GM12874 (cell line): Measurements from ENCODE around the gene ENOX1.

Experiments used
- TF ChIP-seq, protein P1 (sequence below): IDR thresholded peaks from 2 replicates; pipeline ENCODE4 v1.5.1; 2011; ENCODE audit warnings: low read depth, mild to moderate bottlenecking, control low read depth, low read length, moderate library complexity; ENCODE audit not compliant: insufficient read depth

Gene ENOX1

DNA sequence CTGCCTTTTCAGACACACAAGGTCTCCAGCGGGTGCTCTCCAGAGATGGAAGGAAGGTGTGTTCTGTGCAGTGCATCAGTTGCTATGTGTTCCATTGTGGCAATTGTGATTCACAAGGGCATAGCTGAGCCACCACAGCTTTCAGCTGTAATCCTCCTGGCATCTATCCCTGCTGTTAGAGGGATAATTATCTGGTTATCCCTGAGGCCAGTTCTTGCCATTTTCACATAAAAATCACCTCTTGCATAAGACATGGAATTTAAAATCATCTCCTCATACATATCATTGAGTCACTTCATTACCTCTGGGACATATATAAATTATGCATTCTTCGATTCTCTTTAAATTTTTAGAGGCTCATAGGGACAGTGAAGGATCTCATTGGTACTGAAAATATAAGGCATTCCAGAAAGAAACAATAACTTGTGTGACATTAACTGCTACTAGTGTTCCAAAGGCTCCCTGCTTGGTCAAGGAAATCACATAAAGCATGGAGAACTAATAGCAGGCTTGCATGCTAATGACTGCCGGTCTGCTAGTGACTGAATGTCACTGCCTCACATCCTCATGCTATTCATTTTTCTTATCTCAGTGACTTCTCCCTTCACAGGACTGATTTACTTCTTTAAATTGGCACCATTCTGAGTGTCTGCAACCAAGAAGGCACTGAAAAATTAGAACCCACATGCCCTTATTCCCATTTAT, 214.0 kb downstream of the ENOX1 start:
- TF ChIP-seq, protein P1, sequence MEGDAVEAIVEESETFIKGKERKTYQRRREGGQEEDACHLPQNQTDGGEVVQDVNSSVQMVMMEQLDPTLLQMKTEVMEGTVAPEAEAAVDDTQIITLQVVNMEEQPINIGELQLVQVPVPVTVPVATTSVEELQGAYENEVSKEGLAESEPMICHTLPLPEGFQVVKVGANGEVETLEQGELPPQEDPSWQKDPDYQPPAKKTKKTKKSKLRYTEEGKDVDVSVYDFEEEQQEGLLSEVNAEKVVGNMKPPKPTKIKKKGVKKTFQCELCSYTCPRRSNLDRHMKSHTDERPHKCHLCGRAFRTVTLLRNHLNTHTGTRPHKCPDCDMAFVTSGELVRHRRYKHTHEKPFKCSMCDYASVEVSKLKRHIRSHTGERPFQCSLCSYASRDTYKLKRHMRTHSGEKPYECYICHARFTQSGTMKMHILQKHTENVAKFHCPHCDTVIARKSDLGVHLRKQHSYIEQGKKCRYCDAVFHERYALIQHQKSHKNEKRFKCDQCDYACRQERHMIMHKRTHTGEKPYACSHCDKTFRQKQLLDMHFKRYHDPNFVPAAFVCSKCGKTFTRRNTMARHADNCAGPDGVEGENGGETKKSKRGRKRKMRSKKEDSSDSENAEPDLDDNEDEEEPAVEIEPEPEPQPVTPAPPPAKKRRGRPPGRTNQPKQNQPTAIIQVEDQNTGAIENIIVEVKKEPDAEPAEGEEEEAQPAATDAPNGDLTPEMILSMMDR: no peak

DNA sequence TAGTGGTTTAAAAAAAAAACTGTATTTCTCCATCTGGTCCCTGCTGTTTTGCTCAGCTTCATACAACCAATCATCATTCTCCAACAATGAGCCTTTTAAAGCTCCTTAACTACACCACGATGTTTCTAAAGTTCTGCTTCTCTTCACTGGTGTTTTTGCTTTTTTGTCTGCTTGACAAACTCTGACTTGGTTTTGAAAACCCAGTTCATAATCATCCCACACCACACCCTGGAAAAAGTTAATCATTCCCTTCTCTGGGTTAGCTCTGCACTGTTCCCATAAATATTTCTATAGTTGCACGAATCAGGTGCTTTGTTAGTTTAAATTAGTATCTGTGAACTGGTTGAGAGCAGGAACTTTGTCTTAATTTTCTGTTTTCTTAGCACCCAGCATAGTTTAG, 217.1 kb downstream of the ENOX1 start:
- TF ChIP-seq, protein P1: no peak

DNA sequence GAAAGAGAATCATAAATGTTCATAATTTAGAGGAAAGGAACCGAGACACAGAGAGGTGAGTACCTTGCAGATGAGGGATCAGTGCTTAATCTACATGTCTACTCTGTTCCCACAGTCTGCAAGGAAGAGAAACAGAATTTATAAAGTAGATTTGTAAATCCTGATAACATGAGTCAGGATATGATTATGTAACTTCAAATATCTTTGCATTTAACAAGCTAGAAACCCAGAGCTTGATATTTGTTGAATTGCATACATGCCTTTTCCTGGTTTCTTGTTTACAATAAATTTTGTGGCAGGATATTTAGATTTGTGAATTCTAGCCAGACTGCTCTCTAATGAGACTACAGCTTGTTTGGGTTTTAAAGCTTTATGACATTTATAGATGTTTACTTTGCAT, 219.2 kb downstream of the ENOX1 start:
- TF ChIP-seq, protein P1: no peak

DNA sequence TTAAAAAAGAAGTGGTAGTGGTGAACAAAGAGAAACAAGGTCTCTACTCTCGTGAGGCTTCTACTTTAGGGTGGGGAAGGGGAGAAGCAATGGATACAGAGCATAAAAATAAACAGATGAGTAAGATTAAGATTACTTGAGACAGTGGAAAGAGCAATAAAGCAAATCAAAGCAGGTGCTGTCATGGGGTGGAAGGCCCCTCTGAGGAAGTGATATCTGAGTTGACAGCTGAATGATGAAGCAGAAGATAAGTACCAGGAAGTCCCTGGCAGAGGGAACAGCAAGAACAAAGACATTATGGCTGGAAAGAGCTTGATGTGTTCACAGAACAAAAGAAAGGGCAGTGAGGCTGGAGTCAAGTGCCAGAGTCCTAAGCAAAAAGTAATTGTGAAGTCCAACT, 221.8 kb downstream of the ENOX1 start:
- TF ChIP-seq, protein P1: no peak

DNA sequence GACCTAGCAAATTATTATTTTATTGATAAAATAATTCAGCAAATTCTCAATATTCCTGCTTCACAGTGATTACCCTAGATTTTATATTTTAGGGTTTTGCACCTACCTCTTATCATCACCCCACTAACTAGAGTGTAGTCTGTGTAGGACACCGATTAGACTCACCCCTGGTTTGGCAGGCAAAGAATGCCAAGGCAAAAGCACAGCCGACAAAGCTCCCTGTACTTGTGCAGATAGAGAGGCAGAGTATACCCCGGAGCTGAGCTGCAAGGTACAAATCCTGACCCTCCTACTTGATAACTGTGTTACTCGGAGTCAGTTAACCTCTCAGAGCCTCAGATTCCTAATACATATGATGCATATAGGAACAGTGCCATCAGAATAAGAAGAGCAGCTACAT, 225.7 kb downstream of the ENOX1 start:
- TF ChIP-seq, protein P1: no peak

DNA sequence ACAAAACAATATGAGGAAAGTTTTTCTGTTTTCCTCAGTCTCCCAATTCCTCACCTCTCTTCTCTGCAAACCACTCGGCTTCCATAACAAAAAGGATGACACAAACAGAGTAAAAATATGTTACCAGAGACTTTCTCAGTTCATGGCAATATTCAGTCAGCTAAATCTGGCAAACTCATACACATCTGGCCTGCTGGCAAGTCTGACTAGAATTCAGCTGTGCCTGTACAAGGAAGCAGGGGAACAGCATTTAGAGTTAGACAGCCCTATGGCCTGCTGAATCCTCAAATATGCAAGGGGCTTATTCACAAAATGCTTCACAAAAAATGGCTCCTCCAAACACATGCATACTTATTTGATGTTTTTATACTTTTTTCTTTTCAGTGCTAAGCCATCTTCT, 227.8 kb downstream of the ENOX1 start:
- TF ChIP-seq, protein P1: no peak

DNA sequence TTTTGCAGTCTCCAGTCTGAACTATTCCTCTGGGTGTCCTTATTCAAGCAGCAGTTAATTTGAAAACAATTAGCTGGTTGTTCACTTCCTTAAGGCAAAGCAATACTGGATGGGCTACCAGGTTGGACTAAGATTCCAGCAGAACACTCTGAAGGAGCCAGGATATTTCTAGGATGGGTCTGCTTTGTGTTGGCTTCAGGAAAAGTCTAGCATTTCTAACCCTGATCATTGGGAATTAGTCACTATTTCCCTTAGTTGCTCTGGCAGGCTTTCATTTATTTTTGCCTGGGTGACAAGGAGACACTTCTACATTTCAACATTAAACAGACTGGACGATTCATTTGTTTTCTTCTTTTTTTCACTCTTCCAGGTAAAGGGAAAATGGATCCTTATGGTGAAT, 228.4 kb downstream of the ENOX1 start:
- TF ChIP-seq, protein P1: no peak
